Superior temporal gyrus (tissue), 1 donor: ENCODE measurements around the gene CD180.

Experiments used
- DNase-seq: peaks from one replicate; pipeline ENCODE4 v3.0.0-alpha.2; 2016; ENCODE audit errors: extremely low spot score

Gene CD180

GRCh38 chr5:67196537-67197059 lies at the start of gene CD180:
TSS of gene CD180 (minus strand) at chr5:67196799. CDS start at chr5:67196641, 158 bp downstream.
- peak; percentile 92 for DNase-seq

GRCh38 chr5:67246108-67246507 lies 49.5 kb upstream of the CD180 start:
- peak; percentile 99 for DNase-seq

- no peak for DNase-seq
Measured at GRCh38 chr5:67245259-67245846, 48.8 kb upstream of the CD180 start.

- no peak for DNase-seq
Measured at GRCh38 chr5:67244345-67244793, 47.8 kb upstream of the CD180 start.

DNA sequence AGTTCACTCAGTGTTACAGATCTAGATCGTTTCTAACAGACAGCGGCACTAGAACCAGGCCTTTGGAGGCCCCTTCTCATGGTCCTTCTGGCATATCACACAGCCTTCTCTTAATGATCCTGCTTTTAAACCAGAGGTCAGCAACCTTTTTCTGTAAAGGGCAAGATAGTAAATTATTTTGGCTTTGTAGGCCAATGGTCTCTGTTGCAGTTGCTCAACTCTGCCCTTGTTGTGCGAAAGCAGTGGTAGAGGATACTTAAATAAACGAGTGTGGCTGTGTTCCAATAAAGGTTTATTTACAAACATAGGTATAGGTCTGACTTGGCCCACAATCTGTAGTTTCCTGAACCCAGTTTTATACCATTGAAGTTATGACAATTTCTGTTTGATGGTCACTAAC lies 47.3 kb upstream of the CD180 start:
- no peak for DNase-seq

- DNase-seq = no peak
Measured at GRCh38 chr5:67243349-67243748, 46.8 kb upstream of the CD180 start.

- no peak for DNase-seq
Measured at GRCh38 chr5:67241326-67241725, 44.7 kb upstream of the CD180 start.

DNA sequence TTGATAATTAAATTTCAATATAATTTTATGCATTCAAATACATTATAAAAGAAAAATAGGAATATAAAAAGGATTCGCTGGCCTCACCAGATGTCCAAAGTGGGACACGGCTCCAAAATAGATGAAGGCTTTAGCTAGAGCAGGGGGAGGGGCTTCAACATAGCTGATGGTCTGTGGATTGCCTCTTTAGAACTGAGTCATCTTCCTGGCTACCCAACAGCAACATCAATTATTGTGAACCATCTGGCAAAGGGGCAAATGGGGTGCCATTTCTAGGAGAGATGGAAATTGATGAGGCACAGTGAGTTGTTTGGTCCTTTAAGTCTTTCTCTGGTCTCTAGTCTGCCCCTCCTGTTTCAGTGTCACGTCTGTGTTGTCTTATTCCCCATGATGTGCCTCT lies 44.2 kb upstream of the CD180 start:
- no peak for DNase-seq

GRCh38 chr5:67240065-67240464 lies 43.5 kb upstream of the CD180 start:
- no peak for DNase-seq

- DNase-seq = no peak
Measured at GRCh38 chr5:67238191-67238590, 41.6 kb upstream of the CD180 start.

- no peak for DNase-seq
Measured at GRCh38 chr5:67235399-67236110, 39.0 kb upstream of the CD180 start.

DNA sequence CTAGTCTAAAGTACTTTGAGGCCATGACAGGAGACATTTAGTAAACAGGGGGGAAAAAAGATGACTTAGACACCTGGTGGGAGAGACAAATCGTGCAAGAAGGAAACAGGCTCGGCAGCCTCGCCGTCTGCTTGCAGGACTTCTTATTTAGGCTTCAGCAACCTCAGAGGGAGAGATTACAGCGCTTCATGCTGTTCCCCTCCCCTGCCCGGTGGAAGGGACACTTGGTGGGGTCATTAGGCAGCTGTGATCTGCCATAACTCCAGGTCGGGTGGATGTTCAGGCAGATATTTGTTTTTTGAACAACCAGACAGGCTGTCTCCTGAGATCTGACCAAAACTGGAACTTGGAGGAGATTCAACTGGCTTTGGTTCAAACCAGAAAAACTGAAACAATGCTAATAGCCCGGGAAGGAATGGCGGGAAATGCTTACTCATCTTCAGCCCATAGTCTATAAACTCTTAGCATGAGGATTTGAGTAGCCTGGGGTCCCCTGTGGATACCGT lies 38.1 kb upstream of the CD180 start:
- no peak for DNase-seq

DNA sequence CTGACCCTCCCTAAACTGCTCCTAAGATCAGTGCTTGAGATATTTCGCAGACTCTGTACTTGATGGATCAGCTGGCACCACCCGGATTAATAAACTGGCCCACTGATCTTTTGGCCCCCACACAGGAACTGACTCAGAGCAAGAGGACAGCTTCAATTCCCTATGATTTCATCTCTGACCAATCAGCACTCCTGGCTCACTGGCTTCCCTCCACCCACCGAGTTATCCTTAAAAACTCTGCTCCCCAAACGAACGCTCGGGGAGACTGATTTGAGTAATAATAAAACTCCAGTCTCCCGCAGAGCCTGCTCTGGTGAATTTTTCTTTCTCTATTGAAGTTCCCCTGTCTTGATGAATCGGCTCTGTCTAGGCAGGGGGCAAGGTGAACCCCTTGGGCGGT lies 36.5 kb upstream of the CD180 start:
- no peak for DNase-seq

DNA sequence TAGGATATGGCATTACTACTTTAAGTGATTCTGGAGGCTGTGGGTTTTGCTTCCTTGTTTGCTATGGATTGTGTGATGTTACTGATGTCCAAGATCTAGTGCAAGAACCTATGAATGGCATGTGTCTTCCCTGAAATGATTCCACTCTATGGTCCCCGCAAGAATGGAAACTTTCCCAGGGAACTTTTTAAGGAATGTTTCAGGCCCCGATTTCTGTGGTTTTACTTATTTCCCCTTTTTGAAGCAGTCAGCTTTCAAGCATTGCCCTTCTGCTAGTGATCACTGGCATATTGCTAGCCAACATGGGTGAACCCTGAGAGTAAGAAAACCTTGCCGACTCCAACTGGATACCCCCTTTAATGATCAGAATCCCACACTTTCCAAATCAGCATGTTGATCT lies 26.6 kb upstream of the CD180 start:
- DNase-seq = no peak

- DNase-seq = no peak
Measured at GRCh38 chr5:67222243-67223025, 25.8 kb upstream of the CD180 start.

DNA sequence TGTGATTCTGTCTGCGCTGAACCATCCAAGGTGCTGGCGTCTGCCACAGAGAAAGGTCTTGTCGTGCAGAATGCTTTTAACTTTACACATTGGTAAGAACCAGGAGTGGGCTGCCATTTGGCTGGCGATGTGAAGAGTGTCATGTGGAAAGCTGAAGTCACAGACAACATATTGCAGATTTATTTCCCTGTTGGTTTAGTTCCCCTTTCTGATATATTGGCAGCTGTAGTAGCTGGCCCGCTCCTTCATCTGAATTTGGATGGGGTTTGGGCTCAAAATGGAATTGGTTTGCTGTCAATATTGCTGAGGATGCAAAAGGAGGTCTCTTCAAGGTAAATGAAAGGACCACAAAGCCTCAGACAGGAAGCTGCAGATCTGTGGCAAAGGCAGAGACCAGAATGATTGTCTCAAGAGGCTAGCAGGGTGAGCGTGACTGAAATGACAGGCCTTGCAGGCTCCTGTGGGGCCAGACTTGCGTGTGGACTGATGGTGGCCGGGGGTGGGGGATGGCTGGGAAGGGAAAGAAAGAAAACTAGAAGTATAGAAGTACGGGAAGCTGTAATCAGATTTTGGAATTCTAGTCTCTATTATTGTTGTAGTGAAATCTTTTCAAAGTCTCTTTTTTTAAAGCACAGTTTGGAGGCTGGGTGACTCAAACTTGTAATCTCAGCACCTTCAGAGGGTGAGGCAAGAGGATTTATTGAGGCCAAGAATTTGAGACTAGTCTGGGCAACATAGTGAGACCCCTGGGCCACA lies 25.1 kb upstream of the CD180 start:
- DNase-seq = no peak

DNA sequence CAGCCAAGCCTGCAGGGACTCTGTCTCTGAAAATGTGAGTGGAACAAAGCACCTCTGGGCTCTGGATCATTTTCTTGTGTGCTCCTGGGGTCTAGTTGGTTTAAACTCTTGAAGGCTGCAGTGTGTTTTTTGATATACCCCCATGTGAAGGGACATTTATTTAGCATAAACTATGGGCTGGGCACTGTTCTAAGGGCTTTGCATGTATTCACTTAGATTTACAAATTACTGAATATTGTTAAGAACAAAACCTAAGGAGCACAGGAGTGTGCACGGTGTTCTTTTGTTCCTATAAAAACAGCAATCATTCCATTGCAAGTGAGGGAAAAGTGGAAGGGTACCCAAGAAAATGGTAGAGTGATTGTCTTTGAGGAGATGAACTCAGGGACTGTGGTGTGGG lies 20.0 kb upstream of the CD180 start:
- DNase-seq = no peak

DNA sequence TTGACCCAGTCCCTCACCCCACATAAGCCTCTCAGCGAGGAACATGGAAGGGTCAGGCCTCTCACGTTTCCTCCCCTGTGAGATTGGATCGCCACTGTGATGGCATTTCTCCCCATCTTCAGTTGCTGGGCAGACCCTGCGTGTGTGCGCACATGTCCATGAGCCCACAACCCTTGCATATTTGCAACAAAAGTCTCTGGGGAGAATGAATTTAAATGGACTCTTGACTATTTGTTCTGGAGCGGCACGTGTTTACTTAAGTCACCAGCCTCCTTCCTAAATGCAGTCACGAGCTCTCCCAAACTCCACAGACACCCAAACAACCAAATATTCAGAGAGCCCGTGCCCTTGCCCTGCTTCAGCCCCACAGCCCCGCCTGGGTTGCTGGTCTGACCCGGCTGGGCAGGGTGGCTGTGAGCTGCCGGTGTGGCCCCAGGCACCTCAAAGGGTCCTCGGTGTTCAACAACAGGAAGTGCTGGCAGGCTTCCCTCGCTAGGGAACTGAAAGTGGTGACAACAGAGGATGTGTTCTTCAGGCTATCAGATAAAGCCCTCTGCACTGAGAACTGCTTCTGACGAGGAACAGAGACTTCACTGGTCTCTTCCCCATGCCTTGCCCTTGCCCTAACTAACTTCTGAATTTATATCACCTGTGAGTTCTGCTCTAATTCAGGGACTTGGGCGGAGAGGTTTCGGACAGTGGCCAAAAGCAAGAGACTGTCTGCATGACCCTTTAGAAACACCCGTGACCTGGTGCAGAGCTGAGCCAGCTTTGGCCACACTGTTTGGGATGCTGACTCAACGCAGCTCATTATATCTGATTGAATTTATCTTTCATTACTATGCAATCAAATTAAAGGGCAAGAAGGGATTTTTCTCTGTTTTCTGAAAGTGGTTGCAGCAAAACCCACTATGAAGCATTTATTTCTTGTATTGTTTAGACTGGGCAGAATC lies 19.2 kb upstream of the CD180 start:
- peak; percentile 58 for DNase-seq

DNA sequence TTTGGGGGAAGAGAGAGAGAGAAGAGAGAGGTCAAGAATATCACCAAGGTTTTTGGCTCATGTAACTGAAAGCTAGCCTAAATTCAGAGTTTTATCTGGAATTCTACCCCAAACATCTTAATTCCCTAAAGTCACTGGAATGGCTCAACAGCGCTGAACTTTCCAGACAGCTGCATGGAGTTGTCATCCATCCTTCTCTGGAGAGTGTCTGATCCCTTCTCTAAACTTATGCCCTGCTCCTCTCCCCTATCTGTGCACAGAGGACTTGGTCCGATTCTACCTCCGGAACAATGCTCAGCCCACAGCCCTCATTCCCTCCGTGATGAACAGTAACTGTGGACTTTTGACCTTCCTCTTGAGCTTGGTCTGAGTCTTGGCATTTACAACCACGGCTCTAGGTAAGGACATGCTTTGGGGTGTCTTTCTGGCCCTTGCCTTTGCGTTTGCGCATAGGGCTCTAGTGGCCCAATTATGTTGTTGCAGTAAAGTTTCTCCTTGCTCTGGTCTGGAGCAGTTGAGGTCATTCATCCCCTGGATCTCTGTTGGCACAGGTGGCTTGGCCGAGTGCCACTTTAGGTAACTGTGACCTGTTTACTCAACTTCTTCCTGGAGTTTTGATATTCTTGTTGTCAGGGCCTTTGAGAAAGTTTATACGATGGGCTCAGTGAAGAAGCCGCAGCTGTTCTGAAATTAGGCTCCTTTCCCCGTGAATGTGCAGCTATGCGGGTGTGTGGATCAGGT lies 18.3 kb upstream of the CD180 start:
- DNase-seq = no peak

- no peak for DNase-seq
Measured at GRCh38 chr5:67214036-67214435, 17.4 kb upstream of the CD180 start.
